Trophoblast cell (in vitro differentiated cells and primary cell): ENCODE measurements around the gene CYP2E1.

Experiments
- DNase-seq, 2 donors: peaks; one replicate each; pipeline ENCODE4 v3.0.0-alpha.2; 2016
- H2AFZ ChIP-seq: 2 replicates; pipeline ENCODE4 v1.6.1; 2013; ENCODE audit warnings: low read length, moderate library complexity, mild to moderate bottlenecking; ENCODE audit not compliant: insufficient read depth, poor library complexity
- H2AK5ac ChIP-seq: 2 replicates; pipeline ENCODE4 v1.6.1; 2013; ENCODE audit warnings: mild to moderate bottlenecking, low read length
- H2BK120ac ChIP-seq: 2 replicates; pipeline ENCODE4 v1.6.1; 2013; ENCODE audit warnings: low read length, mild to moderate bottlenecking, moderate library complexity; ENCODE audit not compliant: insufficient read depth, poor library complexity
- H2BK12ac ChIP-seq: 2 replicates; pipeline ENCODE4 v1.6.1; 2013; ENCODE audit warnings: mild to moderate bottlenecking, low read length, moderate library complexity
- H2BK5ac ChIP-seq: 2 replicates; pipeline ENCODE4 v1.6.1; 2013; ENCODE audit warnings: low read length, low read depth, moderate library complexity, mild to moderate bottlenecking; ENCODE audit not compliant: poor library complexity
- H3K14ac ChIP-seq: 2 replicates; pipeline ENCODE4 v1.6.1; 2013; ENCODE audit warnings: mild to moderate bottlenecking, low read length
- H3K18ac ChIP-seq: 2 replicates; pipeline ENCODE4 v1.6.1; 2013; ENCODE audit warnings: mild to moderate bottlenecking, low read length
- H3K23ac ChIP-seq: 2 replicates; pipeline ENCODE4 v1.6.1; 2013; ENCODE audit warnings: low read length
- H3K27ac ChIP-seq: 2 replicates; pipeline ENCODE4 v1.5.1; 2013; ENCODE audit warnings: low read depth, mild to moderate bottlenecking, inconsistent platforms, low read length, moderate library complexity
- H3K27me3 ChIP-seq: 2 replicates; pipeline ENCODE4 v1.6.1; 2013; ENCODE audit warnings: inconsistent platforms, mild to moderate bottlenecking, low read length, moderate library complexity; ENCODE audit not compliant: insufficient read depth
- H3K36me3 ChIP-seq, 2 experiments: 1 replicate in 1 of 2; 2 replicates in 1 of 2; pipeline ENCODE4 v1.6.1; 2013; ENCODE audit warnings: low read length in 2 of 2, mild to moderate bottlenecking in 2 of 2, moderate library complexity in 1 of 2; ENCODE audit not compliant: insufficient read depth in 2 of 2, control insufficient read depth in 1 of 2
- H3K4ac ChIP-seq: 2 replicates; pipeline ENCODE4 v1.6.1; 2013; ENCODE audit warnings: low read depth, mild to moderate bottlenecking, low read length, moderate library complexity
- H3K4me1 ChIP-seq, 2 experiments: 1 replicate in 1 of 2; 2 replicates in 1 of 2; pipeline ENCODE4 v1.6.1; 2013; ENCODE audit warnings: low read length in 2 of 2, mild to moderate bottlenecking in 2 of 2, moderate library complexity in 1 of 2; ENCODE audit not compliant: insufficient read depth in 2 of 2, control insufficient read depth in 1 of 2
- H3K4me2 ChIP-seq: 2 replicates; pipeline ENCODE4 v1.6.1; 2013; ENCODE audit warnings: inconsistent platforms, mild to moderate bottlenecking, low read length, moderate library complexity
- H3K4me3 ChIP-seq: 2 replicates; pipeline ENCODE4 v1.5.1; 2013; ENCODE audit warnings: mild to moderate bottlenecking, low read depth, low read length, inconsistent platforms
- H3K79me1 ChIP-seq: one replicate; pipeline ENCODE4 v1.6.1; 2013; ENCODE audit warnings: low read length
- H3K79me2 ChIP-seq: 2 replicates; pipeline ENCODE4 v1.6.1; 2013; ENCODE audit warnings: low read length, mild to moderate bottlenecking; ENCODE audit not compliant: control insufficient read depth, insufficient read depth, poor library complexity
- H3K9ac ChIP-seq: 2 replicates; pipeline ENCODE4 v1.6.1; 2013; ENCODE audit warnings: mild to moderate bottlenecking, low read length
- H3K9me3 ChIP-seq: 2 replicates; pipeline ENCODE4 v1.6.1; 2013; ENCODE audit warnings: low read depth, mild to moderate bottlenecking, control low read depth, inconsistent platforms, low read length; ENCODE audit not compliant: insufficient read depth
- H4K12ac ChIP-seq: 2 replicates; pipeline ENCODE4 v1.6.1; 2013; ENCODE audit warnings: low read depth, mild to moderate bottlenecking, low read length, moderate library complexity
- H4K8ac ChIP-seq: 2 replicates; pipeline ENCODE4 v1.6.1; 2013; ENCODE audit warnings: low read depth, mild to moderate bottlenecking, low read length, moderate library complexity
- H4K91ac ChIP-seq: one replicate; pipeline ENCODE4 v1.6.1; 2013; ENCODE audit warnings: low read depth, mild to moderate bottlenecking, low read length, moderate library complexity
- WGBS: extraction: QIAGEN DNeasy Blood & Tissue Kit; methylation state at CpG from one replicate; pipeline ENCODE4 v1.1.7; 2013; ENCODE audit warnings: missing lambda C conversion rate; ENCODE audit not compliant: insufficient read length, insufficient coverage; ENCODE audit errors: extremely low coverage; 5-methylcytosine and 5-hydroxymethylcytosine counted together

CYP2E1 gene

GRCh38 chr10:133530506-133530905 is 3.3 kb downstream of the CYP2E1 start:
- Histone ChIP-seq H2AFZ (no peak overlapping the region), H3K4me1 (no peaks in the 10 kb centered on the region), H2BK120ac (no peak overlapping the region), H2AK5ac (no peak overlapping the region), H3K9ac (no peak overlapping the region), H3K14ac (no peak overlapping the region), H3K79me2 (no peaks in the 10 kb centered on the region), H4K12ac (no peak overlapping the region), H3K79me1 (no peaks in the 10 kb centered on the region), H3K4me2 (no peak overlapping the region), H3K18ac (no peak overlapping the region), H2BK12ac (no peak overlapping the region), H4K8ac (no peak overlapping the region), H3K27ac (no peak overlapping the region), H2BK5ac (no peak overlapping the region), H3K27me3 (no peaks in the 10 kb centered on the region), H3K36me3 (no peaks in the 10 kb centered on the region), H4K91ac (no peak overlapping the region), H3K23ac (no peak overlapping the region), H3K9me3 (peaks cover 76% of the 10 kb centered on the region), H3K4me3 (no peak overlapping the region), H3K4ac (no peak overlapping the region)
- no CpG with 5 or more reads among the region's 9 CpGs for WGBS
- no peak for DNase-seq

DNA sequence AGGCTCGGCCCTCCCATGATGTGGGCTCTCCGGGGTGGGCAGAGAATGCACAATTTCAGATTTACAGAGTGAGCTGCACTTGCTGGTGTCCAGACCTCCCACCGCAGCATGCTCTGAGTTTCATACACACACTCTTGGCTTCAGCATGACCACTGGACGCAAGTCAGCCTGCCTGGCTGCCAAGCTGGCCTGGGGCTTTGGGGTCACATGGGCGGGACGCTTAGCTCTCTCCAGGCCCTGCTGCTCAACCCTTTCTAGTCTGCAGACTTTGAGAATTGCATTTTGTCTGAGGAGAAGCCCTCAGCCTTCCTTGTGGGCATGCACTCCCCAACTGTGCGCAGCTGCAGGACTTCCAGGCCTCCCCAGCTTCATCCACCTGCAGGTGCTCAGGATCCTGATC is 5.7 kb downstream of the CYP2E1 start:
- Histone ChIP-seq H3K79me2 (no peaks in the 10 kb centered on the region), H3K4ac (no peak overlapping the region), H3K4me1 (no peaks in the 10 kb centered on the region), H2BK12ac (no peak overlapping the region), H3K27ac (no peak overlapping the region), H3K14ac (no peak overlapping the region), H4K91ac (no peak overlapping the region), H2BK120ac (no peak overlapping the region), H4K8ac (no peak overlapping the region), H2AFZ (no peak overlapping the region), H3K36me3 (no peaks in the 10 kb centered on the region), H3K23ac (no peak overlapping the region), H3K27me3 (no peaks in the 10 kb centered on the region), H3K4me2 (no peak overlapping the region), H2BK5ac (no peak overlapping the region), H3K79me1 (no peaks in the 10 kb centered on the region), H4K12ac (no peak overlapping the region), H3K9ac (no peak overlapping the region), H3K9me3 (peaks cover 71% of the 10 kb centered on the region), H2AK5ac (no peak overlapping the region), H3K4me3 (peak overlapping the region; percentile 34), H3K18ac (no peak overlapping the region)
- DNase-seq, result no peak
- no CpG with 5 or more reads among the region's 7 CpGs for WGBS

DNA sequence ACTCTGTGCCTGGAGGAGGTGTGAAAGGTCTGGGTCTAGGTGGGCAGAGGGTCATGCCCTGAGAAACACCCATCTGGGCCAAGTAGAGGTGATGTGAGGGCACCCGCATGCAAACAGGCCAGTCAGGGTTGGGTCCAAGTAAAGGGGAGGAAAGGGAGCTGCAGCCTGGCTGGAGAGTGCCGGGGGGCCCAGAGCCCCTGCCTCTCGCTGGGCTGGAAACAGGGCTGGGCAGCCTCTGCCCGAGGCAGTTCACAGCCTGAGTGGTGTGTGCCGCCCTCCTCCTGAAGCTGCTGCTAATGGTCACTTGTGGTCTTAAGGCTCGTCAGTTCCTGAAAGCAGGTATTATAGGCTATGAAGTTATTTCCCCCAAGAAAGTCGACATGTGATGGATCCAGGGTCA is 7.3 kb downstream of the CYP2E1 start:
- Histone ChIP-seq H2AFZ (no peak overlapping the region), H3K27ac (no peak overlapping the region), H3K36me3 (no peaks in the 10 kb centered on the region), H3K4ac (no peak overlapping the region), H3K9ac (no peak overlapping the region), H2BK12ac (no peak overlapping the region), H3K4me3 (no peak overlapping the region), H3K4me1 (no peaks in the 10 kb centered on the region), H3K14ac (no peak overlapping the region), H2BK5ac (no peak overlapping the region), H4K8ac (no peak overlapping the region), H3K27me3 (no peaks in the 10 kb centered on the region), H3K9me3 (peaks cover 60% of the 10 kb centered on the region), H3K18ac (no peak overlapping the region), H3K23ac (no peak overlapping the region), H2AK5ac (no peak overlapping the region), H4K91ac (no peak overlapping the region), H3K4me2 (no peak overlapping the region), H4K12ac (no peak overlapping the region), H3K79me2 (no peaks in the 10 kb centered on the region), H3K79me1 (no peaks in the 10 kb centered on the region), H2BK120ac (no peak overlapping the region)
- no CpG with 5 or more reads among the region's 7 CpGs for WGBS
- no peak for DNase-seq

- H3K18ac ChIP-seq, result no peak overlapping the region
- DNase-seq, result no peak
- no peaks in the 10 kb centered on the region for H3K79me2 ChIP-seq
- H2AK5ac ChIP-seq, result no peak overlapping the region
- H3K14ac ChIP-seq, result no peak overlapping the region
- H2BK12ac ChIP-seq, result no peak overlapping the region
- H3K36me3 ChIP-seq, result no peaks in the 10 kb centered on the region
- no peak overlapping the region for H3K9ac ChIP-seq
- H2BK5ac ChIP-seq, result no peak overlapping the region
- H4K8ac ChIP-seq, result no peak overlapping the region
- no peaks in the 10 kb centered on the region for H3K4me1 ChIP-seq
- no peak overlapping the region for H4K91ac ChIP-seq
- H3K27me3 ChIP-seq, result no peaks in the 10 kb centered on the region
- peaks cover 48% of the 10 kb centered on the region for H3K9me3 ChIP-seq
- H3K79me1 ChIP-seq, result no peaks in the 10 kb centered on the region
- H4K12ac ChIP-seq, result no peak overlapping the region
- no peak overlapping the region for H3K4ac ChIP-seq
- H3K27ac ChIP-seq, result no peak overlapping the region
- H3K23ac ChIP-seq, result no peak overlapping the region
- H2AFZ ChIP-seq, result no peak overlapping the region
- H3K4me2 ChIP-seq, result no peak overlapping the region
- no peak overlapping the region for H3K4me3 ChIP-seq
- no CpG with 5 or more reads among the region's 4 CpGs for WGBS
- H2BK120ac ChIP-seq, result no peak overlapping the region
Observed at GRCh38 chr10:133536198-133536597, 9.0 kb downstream of the CYP2E1 start.
